Natural killer cell (primary cell): ENCODE measurements around the gene USH2A. TPM values are rescaled to one million over a fixed set of nuclear protein-coding genes. Genes with fewer than 3 reads are reported as not detected.

Source experiments
- ATAC-seq, 3 donors: fragments of 150-1000 bp in 2 of 3; fragments of 200-7000 bp in 1 of 3; cut with Tn5 transposase; 1 replicate in 1 of 3; 2 replicates in 2 of 3; pipeline ENCODE4 v1.10.0; 2021; ENCODE audit warnings: mild to moderate bottlenecking in 2 of 3, moderate library complexity in 2 of 3
- DNase-seq, 2 donors: peaks; one replicate each; pipeline versions ENCODE4 v3.0.0 to v3.0.0-alpha.2; 2013 to 2021; ENCODE audit warnings: mixed read lengths in 1 of 2
- H3K27ac ChIP-seq: one replicate; pipeline ENCODE4 v1.5.1; 2013; ENCODE audit warnings: mild to moderate bottlenecking, low read length
- H3K27me3 ChIP-seq: one replicate; pipeline ENCODE4 v1.6.1; 2013; ENCODE audit warnings: low read length; ENCODE audit not compliant: control insufficient read depth, insufficient read depth
- H3K36me3 ChIP-seq: one replicate; pipeline ENCODE4 v1.6.1; 2013; ENCODE audit warnings: low read length; ENCODE audit not compliant: control insufficient read depth, insufficient read depth
- H3K4me1 ChIP-seq: one replicate; pipeline ENCODE4 v1.6.1; 2013; ENCODE audit warnings: low read length; ENCODE audit not compliant: control insufficient read depth, insufficient read depth
- H3K4me3 ChIP-seq: one replicate; pipeline ENCODE4 v1.5.1; 2013; ENCODE audit warnings: low read length
- H3K9me3 ChIP-seq: one replicate; pipeline ENCODE4 v1.6.1; 2013; ENCODE audit warnings: low read length; ENCODE audit not compliant: control insufficient read depth, insufficient read depth
- H3K27ac Mint-ChIP-seq, 2 donors: one replicate each; pipeline ENCODE4 v1.8.0; 2022; ENCODE audit warnings: mild to moderate bottlenecking in 2 of 2, mixed read lengths in 2 of 2, moderate library complexity in 1 of 2
- H3K27me3 Mint-ChIP-seq, 2 donors: one replicate each; pipeline ENCODE4 v1.8.0; 2022; ENCODE audit warnings: low read depth in 2 of 2, mixed read lengths in 2 of 2
- H3K36me3 Mint-ChIP-seq: one replicate; pipeline ENCODE4 v1.8.0; 2022; ENCODE audit warnings: mixed read lengths
- H3K4me1 Mint-ChIP-seq, 2 donors: one replicate each; pipeline ENCODE4 v1.8.0; 2022; ENCODE audit warnings: mixed read lengths in 2 of 2
- H3K4me3 Mint-ChIP-seq: one replicate; pipeline ENCODE4 v1.8.0; 2022; ENCODE audit warnings: mild to moderate bottlenecking, moderate library complexity, mixed read lengths
- H3K9me3 Mint-ChIP-seq, 2 donors: one replicate each; pipeline ENCODE4 v1.8.0; 2022; ENCODE audit warnings: mixed read lengths in 2 of 2
- CTCF ChIP-seq: fragments of 200-600 bp; IDR thresholded peaks from one replicate; pipeline ENCODE4 v1.8.0; 2022; ENCODE audit warnings: antibody characterized with exemption
- WGBS: methylation state at CpG from one replicate; pipeline ENCODE4 v1.1.7; 2013; ENCODE audit warnings: missing lambda C conversion rate; ENCODE audit not compliant: insufficient coverage; 5-methylcytosine and 5-hydroxymethylcytosine counted together
- intact Hi-C: fragments of 100-400 bp; cut with micrococcal nuclease; formaldehyde crosslinking; loops from one replicate; pipeline ENCODE4 v1.14.2; 2022
- total RNA-seq, 4 donors: library from RNA; stranded (reverse); fragments of 120-200 nt in 1 of 4; gene quantifications; one replicate each; pipeline versions ENCODE4 v1.2.3 to v1.2.4, GENCODE V29; 2013 to 2022

USH2A gene
- total RNA-seq, 3 donors from 2014 or later (not counting 1 experiment from before 2014, with no cell fraction given) = not detected

GRCh38 chr1:216216305-216216704, 206.9 kb downstream of the USH2A start:
- Mint-ChIP-seq H3K27me3 (no peaks in the 10 kb centered on the region), H3K9me3 (peaks cover 0 to 5% of the 10 kb centered on the region in 2 donors), H3K36me3 (no peaks in the 10 kb centered on the region), H3K4me1 (peaks cover 0 to 3% of the 10 kb centered on the region in 2 donors), H3K27ac (no peak overlapping the region), H3K4me3 (no peak overlapping the region)
- WGBS = 96% methylated on average over 3 of the region's 3 CpGs
- H3K36me3 ChIP-seq = no peaks in the 10 kb centered on the region
- no peak overlapping the region for H3K27ac ChIP-seq
- DNase-seq (no peak), ATAC-seq (no peak)
- H3K9me3 ChIP-seq = no peaks in the 10 kb centered on the region
- H3K4me1 ChIP-seq = no peaks in the 10 kb centered on the region
- H3K27me3 ChIP-seq = no peaks in the 10 kb centered on the region
- no peak overlapping the region for H3K4me3 ChIP-seq
- TF ChIP-seq CTCF = no peak
- intact Hi-C loops = no loop called here

- ATAC-seq (no peak), DNase-seq (no peak)
- Mint-ChIP-seq H3K36me3 (no peaks in the 10 kb centered on the region), H3K27ac (no peak overlapping the region), H3K9me3 (peaks cover 2 to 7% of the 10 kb centered on the region in 2 donors), H3K4me1 (no peaks in the 10 kb centered on the region), H3K27me3 (no peaks in the 10 kb centered on the region), H3K4me3 (no peak overlapping the region)
- no peak overlapping the region for H3K4me3 ChIP-seq
- no peak overlapping the region for H3K27ac ChIP-seq
- no peaks in the 10 kb centered on the region for H3K9me3 ChIP-seq
- no peaks in the 10 kb centered on the region for H3K36me3 ChIP-seq
- TF ChIP-seq CTCF = no peak
- no peaks in the 10 kb centered on the region for H3K27me3 ChIP-seq
- H3K4me1 ChIP-seq = no peaks in the 10 kb centered on the region
- intact Hi-C loops = no loop called here
Measured at GRCh38 chr1:216215169-216215568, 208.1 kb downstream of the USH2A start.

- no peak overlapping the region for H3K4me3 ChIP-seq
- no peaks in the 10 kb centered on the region for H3K4me1 ChIP-seq
- Mint-ChIP-seq H3K27me3 (no peaks in the 10 kb centered on the region), H3K4me1 (no peaks in the 10 kb centered on the region), H3K27ac (no peak overlapping the region), H3K4me3 (no peak overlapping the region), H3K36me3 (no peaks in the 10 kb centered on the region), H3K9me3 (peaks cover 2 to 7% of the 10 kb centered on the region in 2 donors)
- no peaks in the 10 kb centered on the region for H3K9me3 ChIP-seq
- H3K27me3 ChIP-seq = no peaks in the 10 kb centered on the region
- intact Hi-C loops = no loop called here
- H3K27ac ChIP-seq = no peak overlapping the region
- ATAC-seq (no peak), DNase-seq (no peak)
- no peaks in the 10 kb centered on the region for H3K36me3 ChIP-seq
- no CpG with 5 or more reads among the region's 1 CpG for WGBS
- TF ChIP-seq CTCF = no peak
Measured at GRCh38 chr1:216212826-216213225, 210.4 kb downstream of the USH2A start.

GRCh38 chr1:216210081-216210480, 213.2 kb downstream of the USH2A start:
- no peak overlapping the region for H3K4me3 Mint-ChIP-seq
- Histone ChIP-seq H3K27ac (no peak overlapping the region), H3K27me3 (no peaks in the 10 kb centered on the region), H3K4me1 (no peaks in the 10 kb centered on the region), H3K36me3 (no peaks in the 10 kb centered on the region), H3K4me3 (no peak overlapping the region), H3K9me3 (no peaks in the 10 kb centered on the region)
- H3K27me3 Mint-ChIP-seq = no peaks in the 10 kb centered on the region
- WGBS = 74% methylated on average over 3 of the region's 4 CpGs
- H3K4me1 Mint-ChIP-seq = no peaks in the 10 kb centered on the region
- no peak for TF ChIP-seq CTCF
- no peak for DNase-seq
- H3K27ac Mint-ChIP-seq = no peak overlapping the region
- peaks cover 2 to 7% of the 10 kb centered on the region in 2 donors for H3K9me3 Mint-ChIP-seq
- ATAC-seq = no peak
- no peaks in the 10 kb centered on the region for H3K36me3 Mint-ChIP-seq
- intact Hi-C loops = no loop called here
